PC-9 (cell line): ENCODE measurements around the gene ADAT1.

ENCODE experiments used
- EZH2 ChIP-seq: fragments of 200-600 bp; sonication (generic); IDR thresholded peaks from 2 replicates; pipeline ENCODE4 v1.8.0; 2017; ENCODE audit warnings: antibody characterized with exemption, low read depth
- TF ChIP-seq, protein P1 (sequence below): fragments of 200-600 bp; sonication (generic); conservative IDR thresholded peaks from 2 replicates; pipeline ENCODE4 v1.6.1; 2017; ENCODE audit warnings: mixed run types, antibody characterized with exemption, mild to moderate bottlenecking, moderate library complexity

DNA sequence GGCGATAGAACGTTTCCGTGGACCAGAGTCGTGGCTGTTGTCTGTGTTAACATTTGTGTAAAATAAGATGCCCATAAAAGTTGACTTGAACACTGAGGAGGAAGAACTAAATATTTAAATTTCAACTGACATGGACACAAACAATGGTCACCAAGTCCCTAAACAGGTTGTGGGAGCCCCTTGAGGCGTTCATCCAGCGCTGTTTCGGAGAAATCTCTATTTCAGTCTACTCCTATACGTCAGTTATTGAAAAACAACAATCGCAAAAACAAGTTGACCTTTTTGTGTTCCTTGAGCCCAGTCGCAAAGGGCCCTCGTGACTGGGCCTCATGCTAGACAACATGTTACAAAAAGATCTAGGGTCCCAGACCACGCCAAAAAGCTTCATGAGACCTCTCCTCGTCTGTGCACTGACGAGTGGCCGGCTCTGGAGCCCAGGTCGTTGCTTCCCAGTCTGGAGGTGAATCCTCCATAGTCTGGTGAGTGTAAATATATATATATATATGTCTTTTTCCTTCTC, 66.6 kb downstream of the ADAT1 start:
- TF ChIP-seq, protein P1, sequence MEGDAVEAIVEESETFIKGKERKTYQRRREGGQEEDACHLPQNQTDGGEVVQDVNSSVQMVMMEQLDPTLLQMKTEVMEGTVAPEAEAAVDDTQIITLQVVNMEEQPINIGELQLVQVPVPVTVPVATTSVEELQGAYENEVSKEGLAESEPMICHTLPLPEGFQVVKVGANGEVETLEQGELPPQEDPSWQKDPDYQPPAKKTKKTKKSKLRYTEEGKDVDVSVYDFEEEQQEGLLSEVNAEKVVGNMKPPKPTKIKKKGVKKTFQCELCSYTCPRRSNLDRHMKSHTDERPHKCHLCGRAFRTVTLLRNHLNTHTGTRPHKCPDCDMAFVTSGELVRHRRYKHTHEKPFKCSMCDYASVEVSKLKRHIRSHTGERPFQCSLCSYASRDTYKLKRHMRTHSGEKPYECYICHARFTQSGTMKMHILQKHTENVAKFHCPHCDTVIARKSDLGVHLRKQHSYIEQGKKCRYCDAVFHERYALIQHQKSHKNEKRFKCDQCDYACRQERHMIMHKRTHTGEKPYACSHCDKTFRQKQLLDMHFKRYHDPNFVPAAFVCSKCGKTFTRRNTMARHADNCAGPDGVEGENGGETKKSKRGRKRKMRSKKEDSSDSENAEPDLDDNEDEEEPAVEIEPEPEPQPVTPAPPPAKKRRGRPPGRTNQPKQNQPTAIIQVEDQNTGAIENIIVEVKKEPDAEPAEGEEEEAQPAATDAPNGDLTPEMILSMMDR = no peak
- no peak for TF ChIP-seq EZH2
